ENCODE data around the gene SMLR1. TPM values are rescaled to one million over a fixed set of nuclear protein-coding genes. Genes with fewer than 3 reads are reported as not detected.

Gene SMLR1
- total RNA-seq, 1 donor from 2014 or later: not detected

DNA sequence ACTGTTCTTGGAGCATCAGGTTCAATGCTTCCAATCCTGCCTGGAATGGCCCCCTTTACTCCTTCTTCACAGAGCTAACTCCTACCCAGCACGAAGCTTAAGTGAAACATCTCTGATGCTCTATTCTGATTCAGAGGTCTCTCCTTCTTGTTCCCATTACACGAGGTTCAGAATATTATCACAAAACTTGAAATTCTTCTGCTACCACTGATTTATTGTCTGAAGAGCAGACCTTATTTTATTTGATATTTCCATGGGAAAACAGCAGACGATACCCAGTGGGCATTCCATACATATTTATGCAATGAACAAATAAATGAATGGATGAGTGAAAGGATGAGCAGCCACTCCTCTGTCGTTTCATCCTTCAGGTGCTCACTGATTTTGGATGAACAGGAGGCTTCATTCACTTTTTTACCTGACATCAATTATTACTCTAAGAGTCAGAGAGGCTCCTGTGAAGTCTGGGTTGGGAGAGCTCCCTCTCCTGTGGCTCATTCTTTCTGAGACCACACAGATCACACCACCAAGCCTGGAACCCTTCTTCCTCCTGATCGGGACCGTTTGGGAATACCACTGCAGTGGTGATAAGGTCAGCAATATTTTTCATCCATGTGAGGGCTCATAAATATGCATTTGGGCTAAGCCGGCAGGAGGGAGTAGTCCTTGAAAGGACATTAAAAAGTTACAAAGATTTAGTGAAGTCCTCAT lies 25.8 kb downstream of the SMLR1 start:
- intact Hi-C loops (cut with micrococcal nuclease): no loop called here
- Mint-ChIP-seq H3K9me3 (no peaks in the 10 kb centered on the region), H3K27me3 (no peaks in the 10 kb centered on the region), H3K4me1 (peaks cover 12% of the 10 kb centered on the region), H3K27ac (no peak overlapping the region), H3K36me3 (ENCODE audit: low read depth) (no peaks in the 10 kb centered on the region), H3K4me3 (no peak overlapping the region)
- no peak for DNase-seq

DNA sequence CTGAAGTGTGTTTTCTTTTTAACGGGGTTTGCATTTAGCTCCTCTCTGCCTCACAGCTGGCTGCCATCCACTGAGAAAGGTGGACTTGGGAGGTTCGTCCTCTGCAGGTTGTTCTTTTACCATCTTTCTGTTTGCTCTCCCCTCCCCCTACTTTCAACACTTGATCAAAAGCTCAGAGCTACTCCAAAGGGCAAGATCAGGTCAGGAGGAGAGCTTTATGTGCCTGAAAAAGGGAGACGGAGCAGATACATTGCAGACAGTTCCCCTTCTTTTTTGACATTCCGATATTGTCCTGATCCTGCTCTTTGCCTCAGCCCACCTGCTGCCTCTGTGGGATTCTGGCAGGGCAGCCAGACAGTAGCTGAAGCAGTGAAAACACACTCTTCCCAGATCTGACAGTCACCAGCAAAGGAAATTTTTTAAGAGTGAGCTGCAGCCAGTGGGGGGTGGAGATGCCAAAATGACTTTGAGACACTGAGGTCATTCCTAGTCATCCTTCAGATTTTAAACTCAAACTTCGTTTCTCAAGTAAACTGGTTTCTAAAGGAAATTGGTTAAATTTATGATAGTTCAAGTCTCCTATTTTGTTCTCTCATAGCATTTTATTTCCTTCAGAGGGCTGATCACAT lies 26.5 kb downstream of the SMLR1 start:
- no peak overlapping the region for H3K27ac Mint-ChIP-seq
- H3K4me3 Mint-ChIP-seq: no peak overlapping the region
- no peaks in the 10 kb centered on the region for H3K9me3 Mint-ChIP-seq
- intact Hi-C loops (cut with micrococcal nuclease): no loop called here
- DNase-seq: no peak
- H3K36me3 Mint-ChIP-seq (ENCODE audit: low read depth): no peaks in the 10 kb centered on the region
- H3K4me1 Mint-ChIP-seq: peaks cover 11% of the 10 kb centered on the region
- no peaks in the 10 kb centered on the region for H3K27me3 Mint-ChIP-seq

DNA sequence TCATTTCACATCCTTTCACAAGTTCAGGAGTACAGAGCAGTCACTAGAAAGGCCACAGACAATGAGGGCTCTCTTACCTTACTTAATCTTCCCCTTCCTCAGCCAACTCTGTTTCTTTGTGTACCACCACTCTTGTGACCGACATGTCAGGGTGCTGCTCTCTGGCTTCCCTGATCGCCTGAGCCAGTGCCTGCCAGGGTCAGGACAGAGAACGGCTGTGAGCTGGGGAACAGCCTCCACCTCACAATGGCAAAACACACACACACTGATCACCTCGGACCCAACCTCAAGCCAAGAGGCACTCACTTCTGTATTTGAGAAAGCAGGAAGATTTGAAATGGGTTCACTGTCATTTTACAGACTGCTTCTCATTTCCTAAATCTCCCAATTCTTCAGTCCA lies 30.8 kb downstream of the SMLR1 start:
- no peak overlapping the region for H3K27ac Mint-ChIP-seq
- intact Hi-C loops (cut with micrococcal nuclease): no loop called here
- no peaks in the 10 kb centered on the region for H3K27me3 Mint-ChIP-seq
- no peak overlapping the region for H3K4me3 Mint-ChIP-seq
- no peaks in the 10 kb centered on the region for H3K4me1 Mint-ChIP-seq
- no peaks in the 10 kb centered on the region for H3K36me3 Mint-ChIP-seq (ENCODE audit: low read depth)
- DNase-seq: no peak
- H3K9me3 Mint-ChIP-seq: no peaks in the 10 kb centered on the region

DNA sequence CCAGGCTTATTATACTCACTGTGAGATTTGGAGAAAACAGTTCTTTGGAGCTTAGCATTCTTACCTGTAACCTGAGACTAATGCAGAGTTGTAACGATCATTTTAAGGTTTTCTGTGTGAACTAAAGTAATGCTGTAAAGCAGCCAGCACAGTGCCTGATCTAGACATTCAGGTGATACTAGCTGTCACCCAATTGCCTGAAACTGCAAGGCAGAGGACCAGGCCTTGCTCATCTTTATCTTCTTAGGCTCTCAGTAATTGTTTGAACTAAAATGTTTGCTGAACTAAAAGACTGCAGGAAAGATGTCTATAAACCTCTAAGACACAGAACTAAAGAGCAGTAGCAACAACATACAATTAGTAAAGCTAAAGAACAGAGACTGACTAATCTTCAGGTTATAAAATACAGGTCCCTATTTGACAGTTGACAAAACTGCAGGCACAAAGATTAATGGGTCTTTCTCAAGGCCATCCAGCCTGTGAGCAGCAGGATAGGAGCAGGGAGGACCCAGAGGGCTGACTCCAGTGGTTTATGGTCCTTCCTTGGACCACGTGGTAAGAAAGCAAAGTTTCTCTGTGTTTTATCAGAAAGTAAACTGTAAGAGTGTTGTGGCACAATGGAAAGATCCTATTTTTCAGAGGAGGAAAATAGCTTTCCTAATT lies 31.4 kb downstream of the SMLR1 start:
- Mint-ChIP-seq H3K27ac (no peak overlapping the region), H3K36me3 (ENCODE audit: low read depth) (no peaks in the 10 kb centered on the region), H3K27me3 (no peaks in the 10 kb centered on the region), H3K4me1 (no peaks in the 10 kb centered on the region), H3K9me3 (no peaks in the 10 kb centered on the region), H3K4me3 (no peak overlapping the region)
- DNase-seq: peak; percentile 38
- intact Hi-C loops (cut with micrococcal nuclease): no loop called here

- no peaks in the 10 kb centered on the region for H3K27me3 Mint-ChIP-seq
- intact Hi-C loops (cut with micrococcal nuclease): no loop called here
- no peak overlapping the region for H3K4me3 Mint-ChIP-seq
- no peaks in the 10 kb centered on the region for H3K4me1 Mint-ChIP-seq
- no peak for DNase-seq
- H3K27ac Mint-ChIP-seq: no peak overlapping the region
- no peaks in the 10 kb centered on the region for H3K36me3 Mint-ChIP-seq (ENCODE audit: low read depth)
- no peaks in the 10 kb centered on the region for H3K9me3 Mint-ChIP-seq
Observed at GRCh38 chr6:130859161-130859867, 32.1 kb downstream of the SMLR1 start.

DNA sequence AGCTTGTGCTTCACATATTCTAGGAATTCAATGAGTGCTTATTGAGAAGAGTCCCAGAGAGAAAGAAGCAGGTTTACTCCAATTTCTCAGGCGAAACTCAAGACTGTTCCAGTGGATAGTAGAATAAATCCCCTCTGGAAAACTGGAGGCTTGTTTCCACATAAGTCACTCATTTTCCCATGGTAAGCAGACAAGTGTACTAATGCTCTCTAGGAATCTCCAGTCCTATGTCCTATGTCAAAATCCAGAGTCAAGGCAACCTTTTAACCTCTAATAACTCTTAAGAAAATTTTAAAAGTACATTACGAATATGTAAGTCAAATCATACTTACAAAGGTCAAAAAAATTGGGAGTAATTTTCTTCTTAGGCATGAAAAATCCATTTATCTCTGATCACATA lies 35.2 kb downstream of the SMLR1 start:
- H3K9me3 Mint-ChIP-seq: no peaks in the 10 kb centered on the region
- no peaks in the 10 kb centered on the region for H3K4me1 Mint-ChIP-seq
- intact Hi-C loops (cut with micrococcal nuclease): no loop called here
- H3K27me3 Mint-ChIP-seq: no peaks in the 10 kb centered on the region
- no peak overlapping the region for H3K4me3 Mint-ChIP-seq
- no peaks in the 10 kb centered on the region for H3K36me3 Mint-ChIP-seq (ENCODE audit: low read depth)
- no peak for DNase-seq
- H3K27ac Mint-ChIP-seq: no peak overlapping the region

DNA sequence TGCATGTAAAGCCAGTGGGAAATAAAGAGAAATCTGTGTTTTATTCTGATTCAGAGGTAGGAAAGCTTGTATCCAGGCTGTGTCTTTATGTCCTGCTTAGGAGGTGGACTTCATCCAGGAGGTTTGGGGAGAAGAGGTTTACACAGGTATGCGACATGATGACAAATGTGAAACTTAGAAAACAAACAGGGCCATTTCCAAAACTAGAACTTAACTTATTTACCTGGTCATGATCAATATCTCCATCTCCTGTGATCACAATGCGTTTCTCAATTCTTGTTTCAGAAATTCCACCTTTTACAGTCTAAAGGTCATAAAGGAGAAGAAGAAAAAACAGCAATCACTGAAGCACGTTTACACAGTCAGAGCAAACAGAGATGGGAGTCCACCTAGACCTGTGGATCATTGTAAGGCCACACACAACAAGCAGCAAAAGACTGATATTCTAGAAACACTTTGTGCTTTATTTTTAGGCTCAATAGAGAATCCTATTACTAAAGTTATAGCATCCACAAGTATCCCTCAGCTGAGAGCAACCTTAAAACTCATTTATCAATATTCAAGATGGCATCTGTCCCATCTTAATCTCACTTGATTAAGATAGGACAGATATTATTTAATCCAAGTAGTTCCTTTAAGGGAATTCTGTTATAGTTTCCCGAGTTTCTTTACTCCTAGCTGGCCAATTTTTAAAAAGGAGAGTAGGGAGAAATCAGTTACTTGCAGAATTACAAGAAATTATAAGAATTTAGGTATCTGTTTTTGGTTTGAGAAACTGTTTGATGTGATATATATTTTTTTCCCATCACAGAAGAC lies 36.4 kb downstream of the SMLR1 start:
- Mint-ChIP-seq H3K27ac (no peak overlapping the region), H3K36me3 (ENCODE audit: low read depth) (no peaks in the 10 kb centered on the region), H3K9me3 (no peaks in the 10 kb centered on the region), H3K27me3 (no peaks in the 10 kb centered on the region), H3K4me1 (no peaks in the 10 kb centered on the region), H3K4me3 (no peak overlapping the region)
- intact Hi-C loops (cut with micrococcal nuclease): no loop called here
- no peak for DNase-seq

- H3K4me1 Mint-ChIP-seq: no peaks in the 10 kb centered on the region
- peak; percentile 33 for DNase-seq
- no peaks in the 10 kb centered on the region for H3K36me3 Mint-ChIP-seq (ENCODE audit: low read depth)
- H3K4me3 Mint-ChIP-seq: no peak overlapping the region
- H3K27ac Mint-ChIP-seq: no peak overlapping the region
- intact Hi-C loops (cut with micrococcal nuclease): no loop called here
- H3K27me3 Mint-ChIP-seq: no peaks in the 10 kb centered on the region
- H3K9me3 Mint-ChIP-seq: no peaks in the 10 kb centered on the region
Observed at GRCh38 chr6:130864344-130864743, 37.1 kb downstream of the SMLR1 start.

DNA sequence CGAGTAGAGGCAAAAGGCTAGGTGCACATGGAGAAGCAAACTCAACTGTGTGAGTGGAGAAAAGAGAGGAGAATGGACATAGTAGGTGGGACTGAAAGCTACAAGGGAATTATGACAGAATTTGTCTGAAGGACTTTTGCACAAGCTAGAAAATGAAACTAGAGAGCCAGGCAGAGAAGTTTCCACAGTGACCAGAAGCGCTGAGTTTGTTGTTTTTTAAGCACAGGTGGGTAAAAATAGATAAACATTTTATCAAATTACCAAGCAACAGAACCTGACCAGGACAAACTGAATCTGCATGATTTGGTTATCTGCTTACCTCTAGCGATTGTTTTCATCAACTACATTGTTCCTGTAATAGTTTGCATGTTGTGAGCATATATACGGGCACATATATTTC lies 38.6 kb downstream of the SMLR1 start:
- no peaks in the 10 kb centered on the region for H3K27me3 Mint-ChIP-seq
- no peak overlapping the region for H3K27ac Mint-ChIP-seq
- no peaks in the 10 kb centered on the region for H3K36me3 Mint-ChIP-seq (ENCODE audit: low read depth)
- H3K4me3 Mint-ChIP-seq: no peak overlapping the region
- H3K4me1 Mint-ChIP-seq: no peaks in the 10 kb centered on the region
- intact Hi-C loops (cut with micrococcal nuclease): no loop called here
- no peaks in the 10 kb centered on the region for H3K9me3 Mint-ChIP-seq
- DNase-seq: no peak

- peaks cover 2% of the 10 kb centered on the region for H3K4me1 Mint-ChIP-seq
- intact Hi-C loops (cut with micrococcal nuclease): no loop called here
Observed at GRCh38 chr6:130869681-130870080, 42.5 kb downstream of the SMLR1 start.

DNA sequence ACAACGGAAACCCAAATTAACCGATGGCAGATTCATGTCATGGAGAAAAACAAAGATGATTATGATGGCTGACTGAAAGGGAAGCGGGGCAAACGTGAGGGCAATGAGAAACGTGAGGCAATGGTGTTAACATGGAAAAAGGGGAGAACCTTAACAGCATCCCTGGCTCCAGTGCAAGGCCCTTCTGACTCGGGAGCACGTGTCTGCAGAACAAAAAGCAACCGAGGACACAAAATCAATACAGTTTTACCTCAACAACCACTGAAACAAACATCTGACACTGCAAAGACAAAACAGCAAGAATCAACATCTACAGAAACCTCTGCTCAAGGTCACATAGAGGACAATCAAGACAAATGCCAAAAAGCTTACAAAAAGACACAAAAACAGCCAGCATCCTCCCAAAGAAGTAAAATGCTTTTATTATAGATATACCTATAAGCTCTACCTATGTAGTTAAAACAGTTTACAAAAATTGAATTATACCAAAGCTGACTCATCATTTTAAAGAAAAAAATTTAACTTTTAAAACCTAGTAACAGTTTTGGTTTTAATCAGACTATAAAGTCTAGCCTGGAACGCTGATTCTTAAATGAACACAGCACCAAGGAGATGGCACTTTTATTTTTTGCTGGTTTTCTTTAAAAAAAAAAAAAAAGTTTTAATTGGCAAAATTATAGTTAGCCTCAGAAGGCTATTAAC lies 43.1 kb downstream of the SMLR1 start:
- intact Hi-C loops (cut with micrococcal nuclease): no loop called here
- Mint-ChIP-seq H3K27ac (no peak overlapping the region), H3K4me3 (no peak overlapping the region), H3K4me1 (peaks cover 2% of the 10 kb centered on the region), H3K9me3 (no peaks in the 10 kb centered on the region), H3K27me3 (peaks cover 2% of the 10 kb centered on the region), H3K36me3 (ENCODE audit: low read depth) (no peaks in the 10 kb centered on the region)
- no peak for DNase-seq

More at GRCh38 chr6:130869681-130870080, 42.5 kb downstream of the SMLR1 start:
- Mint-ChIP-seq H3K36me3 (ENCODE audit: low read depth) (no peaks in the 10 kb centered on the region), H3K27me3 (peaks cover 2% of the 10 kb centered on the region), H3K27ac (no peak overlapping the region), H3K4me3 (no peak overlapping the region), H3K9me3 (no peaks in the 10 kb centered on the region)
- DNase-seq: no peak

- Mint-ChIP-seq H3K27ac (no peak overlapping the region), H3K4me3 (no peak overlapping the region), H3K36me3 (ENCODE audit: low read depth) (no peaks in the 10 kb centered on the region), H3K4me1 (peaks cover 2% of the 10 kb centered on the region), H3K27me3 (peaks cover 3% of the 10 kb centered on the region), H3K9me3 (no peaks in the 10 kb centered on the region)
- intact Hi-C loops (cut with micrococcal nuclease): loop anchor here (2.0 kb wide), 1 partner anchor 550 kb away; no protein-coding TSS in a partner anchor
- peak; percentile 91 for DNase-seq
Observed at GRCh38 chr6:130872250-130873095, 45.3 kb downstream of the SMLR1 start.

Data from activated CD4-positive, alpha-beta T cell treated with anti-CD3 and anti-CD28 coated beads, Interleukin-2, amount 10 ng/mL, durations not matched to agents 24 days and 14 days (primary cell).